RPMI8226 (cell line): ENCODE data around the gene HS6ST3.
A peak's percentile ranks its signal among the peaks of the same experiment; 100 is the strongest.
"Not testable (repeated sequence)": the region's sequence is repeated elsewhere in the genome, so short reads cannot be mapped to it uniquely, and the experiment has no call there.

ENCODE experiments used
- DNase-seq: peaks from one replicate; pipeline ENCODE4 v3.0.0-alpha.2; 2015

HS6ST3 gene

DNA sequence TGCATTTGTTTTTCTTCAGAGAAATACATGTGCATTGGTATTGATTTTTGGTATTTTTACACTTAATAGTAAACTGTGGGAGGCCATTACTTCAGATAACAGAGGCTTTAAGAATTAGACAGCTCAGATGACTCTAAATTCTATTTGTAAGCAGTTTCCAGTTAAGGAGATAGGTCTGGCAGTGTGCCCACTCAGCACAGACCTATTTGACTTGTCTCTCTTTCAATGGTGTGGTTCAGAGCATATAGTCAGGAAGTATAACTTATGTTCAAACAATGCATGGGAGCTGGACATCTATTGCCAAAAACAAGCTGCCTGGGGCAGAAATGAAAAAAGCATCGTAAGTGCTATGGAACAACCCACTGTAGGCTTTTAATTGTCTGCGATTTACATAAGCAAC is 370.7 kb downstream of the HS6ST3 start:
- peak; percentile 55 for DNase-seq

DNA sequence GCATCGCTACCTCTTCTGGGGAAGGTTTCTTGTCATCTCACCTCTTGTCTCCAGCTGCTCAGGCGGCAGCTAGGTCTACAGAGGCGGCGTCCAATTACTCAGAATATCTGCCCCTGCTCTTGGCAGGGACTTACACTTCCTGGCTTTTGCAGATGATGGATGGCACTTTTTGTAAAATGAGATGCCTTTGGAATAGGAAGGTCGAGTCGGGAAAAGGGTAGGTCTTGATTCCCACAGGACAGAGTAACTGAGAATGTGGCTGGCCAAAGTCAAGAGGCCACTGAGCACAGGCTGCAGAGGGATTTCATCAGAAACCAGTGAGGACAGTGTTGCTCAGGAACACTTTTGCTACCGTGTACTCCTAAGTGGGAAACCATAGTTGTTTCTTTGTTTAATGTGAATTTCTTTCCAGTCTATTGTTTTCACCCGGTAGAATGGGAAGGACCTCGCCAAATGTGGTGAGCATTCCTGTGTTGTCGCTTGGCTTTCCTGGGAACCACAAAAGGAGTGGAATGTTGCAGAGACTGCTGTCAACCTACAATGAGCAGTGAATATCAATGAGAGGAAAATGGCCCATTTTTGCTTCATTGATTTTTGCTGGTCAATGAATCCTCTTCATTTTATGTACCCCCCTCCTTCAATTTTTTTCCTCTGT is 383.7 kb downstream of the HS6ST3 start:
- DNase-seq: no peak

DNA sequence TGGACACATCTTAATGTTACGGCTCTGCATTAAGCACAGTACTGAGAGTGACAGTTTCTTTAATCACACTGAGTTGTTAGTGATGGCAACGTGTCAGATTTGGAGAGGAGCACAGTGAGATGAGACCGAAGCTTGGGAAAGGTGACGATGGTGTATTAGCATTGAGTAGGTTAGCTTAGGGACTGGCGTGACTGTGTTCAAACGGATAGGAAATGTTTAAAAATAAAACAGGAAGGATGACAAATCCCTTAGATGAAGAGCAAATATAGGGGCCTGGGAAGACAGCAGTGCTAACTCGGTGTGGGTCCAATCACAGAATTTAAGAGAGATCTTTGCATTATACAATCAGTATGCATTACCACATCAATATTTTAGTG is 384.3 kb downstream of the HS6ST3 start:
- no peak for DNase-seq

DNA sequence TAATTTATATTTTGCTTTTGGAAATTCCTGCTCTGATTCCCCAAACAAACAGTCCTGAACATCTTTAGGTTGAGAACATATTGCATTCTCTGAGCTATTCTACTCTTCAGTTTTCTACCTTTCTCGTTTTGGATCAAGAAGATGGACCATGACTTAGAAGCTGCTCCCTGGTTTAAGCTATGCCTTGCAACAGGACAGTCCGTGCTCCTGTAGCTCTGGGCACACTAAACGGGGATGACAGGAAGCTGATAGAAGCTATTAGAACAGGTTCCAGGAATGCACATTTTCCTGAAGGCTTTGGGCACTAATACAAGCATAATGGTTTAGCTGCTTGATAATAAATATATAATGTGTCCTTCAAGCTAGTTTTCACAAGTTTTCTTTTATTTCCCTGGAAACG is 385.2 kb downstream of the HS6ST3 start:
- DNase-seq: no peak

DNA sequence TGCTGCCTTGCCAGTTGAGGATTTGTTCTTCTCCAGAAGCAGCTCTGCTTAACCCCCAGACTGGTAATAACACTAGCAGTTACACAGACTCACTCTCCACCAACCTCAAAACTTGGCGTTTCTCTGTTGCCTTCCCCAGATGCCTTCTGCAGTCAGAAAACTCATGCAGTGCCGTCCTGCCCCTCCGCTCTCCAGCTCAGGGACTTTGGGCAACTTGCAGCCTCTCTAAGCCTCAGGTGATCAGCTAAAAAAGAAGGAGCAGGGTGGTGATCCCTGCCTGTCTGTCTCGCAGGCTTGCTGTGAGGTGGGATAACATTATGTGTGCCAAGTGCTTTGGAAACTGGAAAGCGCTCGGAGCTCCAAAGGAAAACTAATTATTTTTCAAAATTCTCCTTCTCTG is 391.6 kb downstream of the HS6ST3 start:
- no peak for DNase-seq

DNA sequence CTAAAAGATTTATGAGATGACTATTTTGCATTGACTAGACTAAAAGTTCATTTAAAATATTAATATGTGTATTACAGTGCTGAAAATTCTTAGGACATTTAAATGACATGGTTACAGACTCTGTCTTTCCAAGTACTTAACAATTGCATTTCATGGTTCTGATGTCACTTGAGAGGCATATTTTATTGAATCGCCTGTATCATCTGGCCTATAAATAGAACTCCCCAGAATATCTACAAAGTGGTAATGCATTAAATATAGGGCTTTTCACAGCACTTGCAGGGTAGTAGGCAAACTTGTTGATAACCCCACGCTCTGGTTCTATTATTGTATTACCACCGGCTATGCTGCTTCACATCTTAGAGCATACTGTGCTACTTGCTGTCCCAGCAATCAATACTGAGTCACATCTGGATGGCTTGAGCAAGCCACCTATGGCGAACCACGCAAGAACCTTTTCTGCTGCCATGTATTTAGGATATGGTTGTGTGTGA is 400.6 kb downstream of the HS6ST3 start:
- no peak for DNase-seq

DNA sequence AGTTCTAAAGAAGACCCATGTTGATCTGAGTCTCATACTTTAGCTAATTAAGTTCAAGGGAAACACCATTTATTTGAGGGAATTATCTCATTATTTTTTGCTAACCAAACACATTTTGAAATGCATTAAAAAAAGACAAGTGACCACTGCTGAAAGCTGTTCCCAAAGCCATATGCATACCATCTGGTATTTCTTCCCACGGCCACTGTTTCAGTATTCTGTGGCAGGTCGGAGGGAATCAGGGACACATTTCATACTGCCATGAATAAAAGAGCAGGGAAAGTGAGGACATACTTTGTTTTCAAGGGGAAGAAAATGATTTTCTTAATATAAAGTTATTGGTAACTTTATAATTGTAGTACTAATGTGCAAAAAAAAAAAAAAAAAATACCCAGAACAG is 401.2 kb downstream of the HS6ST3 start:
- DNase-seq: no peak

DNA sequence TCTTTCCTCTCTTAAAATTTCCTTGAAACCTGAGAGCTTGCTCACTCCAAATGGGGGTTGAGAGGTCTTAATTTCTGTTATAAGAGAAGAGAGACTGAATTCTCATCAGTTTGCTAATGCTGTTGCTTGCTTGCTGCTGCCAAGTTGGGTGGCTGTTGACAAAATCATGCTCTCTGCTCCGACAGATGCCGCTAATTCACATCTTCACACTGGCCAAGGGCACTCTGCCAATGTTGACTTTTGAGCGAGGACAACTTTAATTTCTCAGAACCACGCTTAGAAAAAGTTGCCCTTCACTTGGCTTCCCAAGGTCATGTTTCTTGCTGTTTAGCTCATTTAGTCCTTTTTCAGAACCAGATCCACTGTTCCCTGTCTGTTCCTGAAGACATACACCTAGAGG is 402.9 kb downstream of the HS6ST3 start:
- peak; percentile 7 for DNase-seq

DNA sequence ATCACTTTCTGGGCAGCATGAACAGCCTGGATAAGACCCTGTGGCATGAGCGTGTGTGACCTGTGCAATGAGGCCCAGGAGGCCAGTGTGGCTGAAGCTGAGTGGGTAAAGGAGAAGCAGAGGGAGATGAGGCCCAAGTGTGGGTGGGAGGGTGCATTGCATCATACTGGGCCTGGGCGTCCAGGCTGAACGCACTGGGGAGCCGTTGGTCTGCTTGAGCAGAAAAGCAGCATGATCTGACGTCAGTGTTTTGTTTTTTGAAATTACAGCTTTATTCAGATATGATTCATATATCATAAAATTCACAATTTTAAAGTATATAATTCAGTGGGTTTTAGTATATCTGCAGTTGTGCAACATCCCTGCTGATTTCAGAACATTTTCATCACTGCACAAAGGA is 409.7 kb downstream of the HS6ST3 start:
- no peak for DNase-seq

DNA sequence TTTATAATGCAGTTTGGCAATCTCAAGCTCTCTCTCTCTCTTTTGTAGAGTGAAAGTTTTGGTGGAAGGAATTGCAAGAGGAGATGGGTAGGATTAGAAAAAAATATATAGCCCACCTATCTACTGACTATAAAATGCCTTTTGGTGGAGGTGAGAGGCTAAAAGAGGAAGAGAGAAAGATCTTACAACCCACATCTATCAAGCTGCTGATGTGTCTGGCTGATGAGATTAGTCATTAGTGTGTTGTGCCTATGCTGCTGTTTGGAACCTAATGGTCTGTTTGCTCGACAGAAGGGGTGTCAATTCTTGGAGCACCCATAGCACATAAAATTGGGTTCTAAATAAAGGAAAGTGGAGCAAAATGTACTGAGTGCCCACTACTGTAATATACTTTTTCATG is 411.0 kb downstream of the HS6ST3 start:
- no peak for DNase-seq

DNA sequence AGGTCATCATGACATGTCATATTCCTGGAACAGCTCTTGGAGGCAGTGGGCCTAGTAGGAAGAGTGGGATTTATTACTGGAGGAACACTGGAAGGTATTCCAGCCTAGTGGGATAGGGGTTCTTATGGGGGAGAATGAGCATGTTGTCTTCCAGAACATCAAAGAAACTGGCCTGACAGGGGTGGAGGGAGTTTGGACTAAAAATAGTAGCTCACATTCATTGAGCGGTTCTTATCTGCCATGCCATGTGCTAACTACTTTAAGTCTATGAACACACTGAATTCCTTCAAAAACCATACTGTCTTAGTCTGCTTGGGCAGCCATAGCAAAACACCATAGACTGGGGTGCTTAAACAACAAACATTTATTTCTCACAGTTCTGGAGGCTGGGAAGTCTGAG is 413.6 kb downstream of the HS6ST3 start:
- no peak for DNase-seq

DNA sequence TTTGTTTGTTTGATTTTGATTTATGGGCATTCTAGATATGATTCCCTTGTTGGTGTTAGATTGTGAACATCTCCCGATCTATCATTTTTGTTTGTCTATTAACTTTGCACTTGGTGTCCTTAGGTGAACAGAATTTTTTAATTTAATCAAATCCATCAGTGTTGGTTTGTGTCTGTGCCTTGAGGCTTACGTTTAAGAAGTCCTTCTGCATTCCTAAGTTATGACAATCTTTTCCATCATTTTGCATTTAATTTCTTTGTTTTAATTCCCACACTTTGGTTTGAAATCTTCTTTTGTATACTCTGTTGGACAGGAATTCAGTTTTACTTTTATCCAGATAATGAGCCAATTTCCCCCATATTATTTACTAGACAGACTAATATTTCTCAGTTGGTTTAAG is 421.7 kb downstream of the HS6ST3 start:
- no peak for DNase-seq

DNA sequence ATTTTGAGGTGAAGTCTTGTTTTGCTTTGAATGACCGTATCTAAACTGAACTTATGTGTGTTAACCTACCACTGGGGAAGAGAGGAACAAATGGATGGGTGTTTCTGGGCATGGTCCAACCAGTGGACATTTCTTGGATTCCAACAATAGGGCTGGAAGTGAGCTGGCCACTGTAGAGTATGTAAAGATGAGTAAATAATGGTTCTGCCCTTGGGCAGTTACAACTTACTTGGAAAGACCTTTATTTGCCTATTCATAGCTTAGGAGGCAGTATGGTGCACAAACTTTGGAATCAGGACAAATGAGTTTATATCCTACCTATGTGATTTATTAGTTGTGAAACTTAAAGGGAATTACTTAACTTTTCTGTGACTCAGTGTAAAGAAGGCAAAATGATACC is 429.5 kb downstream of the HS6ST3 start:
- DNase-seq: no peak

DNA sequence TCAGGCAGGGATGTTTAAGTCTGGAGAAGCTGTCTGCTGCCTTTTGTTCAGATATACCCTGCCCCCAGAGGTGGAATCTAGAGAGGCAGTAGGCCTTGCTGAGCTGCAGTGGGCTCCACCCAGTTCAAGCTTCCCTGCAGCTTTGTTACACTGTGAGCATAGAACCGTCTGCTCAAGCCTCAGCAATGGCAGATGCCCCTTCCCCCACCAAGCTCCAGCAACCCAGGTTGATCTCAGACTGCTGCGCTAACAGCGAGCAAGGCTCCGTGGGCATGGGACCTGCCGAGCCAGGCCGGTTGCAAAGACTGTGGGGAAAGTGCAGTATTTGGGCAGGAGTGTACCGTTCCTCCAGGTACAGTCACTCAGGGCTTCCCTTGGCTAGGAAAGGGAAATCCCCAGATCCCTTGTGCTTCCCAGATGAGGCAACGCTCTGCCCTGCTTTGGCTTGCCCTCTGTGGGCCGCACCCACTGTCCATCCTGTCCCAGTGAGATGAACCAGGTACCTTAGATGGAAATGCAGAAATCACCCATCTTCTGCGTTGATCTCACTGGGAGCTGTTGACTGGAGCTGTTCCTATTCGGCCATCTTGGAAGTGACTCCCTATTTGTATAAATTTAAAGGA is 434.6 kb downstream of the HS6ST3 start:
- DNase-seq: not testable (repeated sequence)

DNA sequence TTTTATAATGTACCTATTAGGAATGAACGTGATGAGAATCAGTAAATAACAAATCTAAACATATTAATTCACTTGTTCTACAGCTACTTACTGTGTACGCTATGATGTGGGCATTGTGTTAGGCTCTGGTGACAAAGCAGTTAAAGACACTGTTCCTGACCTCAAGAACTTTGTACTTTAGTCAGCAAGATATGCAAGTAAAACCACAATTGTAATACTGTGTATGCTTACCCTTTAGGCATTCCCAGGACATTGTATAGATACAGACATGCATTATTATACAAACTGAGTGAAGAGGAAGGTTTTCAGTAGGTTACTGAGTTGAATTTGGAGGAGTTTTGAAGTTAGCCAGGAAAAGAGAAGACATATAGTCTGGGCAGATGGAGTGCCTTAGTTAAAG is 435.8 kb downstream of the HS6ST3 start:
- no peak for DNase-seq

DNA sequence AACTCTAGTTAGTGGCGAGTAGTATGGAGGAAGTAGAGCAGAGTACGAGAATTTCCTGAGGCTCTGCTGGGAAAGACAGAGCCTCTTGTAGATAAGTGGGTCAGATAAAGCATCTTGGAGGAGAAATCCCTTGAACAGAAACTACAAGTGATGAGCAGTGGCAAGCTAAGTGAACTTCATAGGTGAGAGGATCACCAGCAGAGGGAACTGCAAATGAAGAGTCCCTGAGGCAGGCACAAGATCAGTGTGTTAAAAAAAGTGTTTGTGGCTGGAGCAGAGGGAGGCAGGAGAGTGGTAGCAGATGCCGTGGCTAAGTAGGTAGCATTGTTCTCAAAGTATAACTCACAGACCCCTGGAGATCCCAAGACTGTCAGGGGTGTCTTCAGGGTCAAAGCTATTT is 437.6 kb downstream of the HS6ST3 start:
- DNase-seq: no peak

DNA sequence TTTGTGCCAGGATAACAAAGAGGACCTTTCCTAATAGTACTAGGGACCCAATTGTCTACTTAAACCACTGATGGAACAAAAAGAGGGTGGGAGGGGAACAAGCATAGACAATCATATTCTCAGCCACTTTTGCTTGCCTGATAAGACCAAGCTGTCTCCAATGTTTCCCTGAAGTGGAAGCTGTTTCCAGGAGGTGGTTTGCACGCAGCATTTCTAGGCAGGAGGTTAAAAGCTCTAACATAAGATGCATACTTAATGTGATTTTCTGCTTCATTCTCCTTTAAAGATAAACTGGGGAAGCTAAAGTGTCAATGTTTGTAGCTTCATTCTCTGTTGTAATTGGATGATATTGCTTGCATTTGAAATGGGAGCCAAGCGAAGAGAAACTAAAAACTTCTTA is 442.9 kb downstream of the HS6ST3 start:
- no peak for DNase-seq

DNA sequence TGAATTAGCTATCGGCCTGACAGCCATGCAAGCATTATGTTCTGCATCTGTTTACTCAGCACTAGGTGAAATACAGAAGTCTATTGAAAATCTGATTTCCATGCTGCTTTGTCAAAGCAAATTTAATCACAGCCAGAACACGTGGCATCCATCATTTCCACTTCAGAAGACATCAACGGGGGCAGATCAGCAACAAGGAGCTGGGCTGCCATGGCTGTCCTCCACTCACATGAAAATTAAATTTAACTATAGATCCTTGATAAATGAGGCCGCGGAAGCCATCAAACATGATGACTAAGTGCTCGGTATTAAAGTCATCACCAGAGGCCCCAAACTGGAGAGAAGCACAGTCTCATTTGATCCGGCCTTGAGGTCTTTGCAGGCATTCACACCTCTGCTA is 443.5 kb downstream of the HS6ST3 start:
- DNase-seq: no peak

DNA sequence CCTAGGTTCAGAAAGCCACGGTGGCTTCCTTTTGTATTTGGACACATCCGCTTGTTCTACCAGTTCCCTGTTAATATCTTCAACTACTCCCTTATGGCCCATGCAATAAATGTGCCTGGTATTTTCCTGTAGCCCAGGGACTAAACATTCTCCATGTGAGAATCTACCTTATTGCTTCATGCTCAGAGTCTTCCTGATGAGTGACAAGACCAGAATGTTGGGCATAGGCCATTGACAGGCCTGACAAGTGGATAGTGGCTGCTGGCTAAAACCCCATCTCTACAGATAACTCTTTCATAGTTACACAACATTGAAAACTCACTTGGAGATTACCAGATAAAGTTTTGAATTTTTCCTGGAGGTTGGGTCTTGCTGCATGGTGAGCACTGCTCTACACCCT is 449.9 kb downstream of the HS6ST3 start:
- DNase-seq: no peak

DNA sequence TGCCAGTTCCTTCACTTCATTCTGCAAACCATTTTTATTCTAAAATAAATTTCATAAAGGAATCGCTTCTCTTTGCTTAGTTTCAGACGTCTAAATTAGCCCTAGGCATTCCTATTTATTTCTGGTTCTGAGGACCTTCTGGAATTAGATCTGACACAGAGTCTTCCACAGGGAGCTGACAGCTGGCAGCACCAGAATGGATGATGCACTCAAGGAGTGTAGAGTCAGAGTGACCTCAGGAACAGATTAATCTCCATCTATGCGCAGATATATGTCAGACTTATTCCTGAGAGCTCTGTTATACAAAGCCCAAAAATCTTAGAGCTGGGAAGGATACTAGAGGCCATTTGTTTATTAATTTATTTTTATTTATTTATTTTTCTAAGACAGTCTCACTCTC is 450.8 kb downstream of the HS6ST3 start:
- DNase-seq: no peak

DNA sequence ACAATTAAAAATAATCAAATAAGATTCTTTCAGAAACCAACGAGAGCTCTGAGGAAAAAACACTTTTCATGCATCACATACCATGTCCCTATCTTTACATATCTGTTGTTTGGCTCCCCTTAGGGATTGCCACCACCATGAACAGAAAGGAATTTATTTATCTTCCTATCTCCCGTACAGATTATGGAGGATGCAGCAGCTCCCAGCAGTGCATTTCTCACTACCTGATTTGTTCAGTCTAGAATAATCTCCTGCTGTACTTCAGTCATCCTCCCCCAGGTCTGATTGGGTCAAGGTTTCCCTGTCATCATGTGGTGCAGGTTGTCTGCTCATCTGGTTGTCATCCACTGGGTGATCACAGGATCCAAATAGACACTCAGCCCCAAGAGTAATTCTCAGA is 453.1 kb downstream of the HS6ST3 start:
- no peak for DNase-seq

DNA sequence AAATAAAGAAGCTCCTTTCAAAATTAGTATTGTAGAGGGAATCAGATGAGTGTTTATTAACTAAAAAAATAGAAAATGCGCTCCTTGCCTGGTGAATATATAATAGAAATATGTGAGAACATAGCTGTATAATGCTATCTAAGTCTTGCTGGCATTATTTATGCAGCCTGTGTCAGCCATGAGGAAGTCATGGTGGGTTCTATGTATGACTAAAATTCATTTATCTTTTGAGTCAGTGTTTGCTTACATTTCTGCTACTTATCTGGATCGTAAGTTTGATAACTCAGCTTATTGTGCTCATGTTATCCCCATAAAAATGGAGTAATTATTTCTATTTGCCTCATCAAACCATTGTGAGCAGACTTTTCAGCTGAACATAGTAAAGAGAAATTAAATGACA is 455.1 kb downstream of the HS6ST3 start:
- no peak for DNase-seq

DNA sequence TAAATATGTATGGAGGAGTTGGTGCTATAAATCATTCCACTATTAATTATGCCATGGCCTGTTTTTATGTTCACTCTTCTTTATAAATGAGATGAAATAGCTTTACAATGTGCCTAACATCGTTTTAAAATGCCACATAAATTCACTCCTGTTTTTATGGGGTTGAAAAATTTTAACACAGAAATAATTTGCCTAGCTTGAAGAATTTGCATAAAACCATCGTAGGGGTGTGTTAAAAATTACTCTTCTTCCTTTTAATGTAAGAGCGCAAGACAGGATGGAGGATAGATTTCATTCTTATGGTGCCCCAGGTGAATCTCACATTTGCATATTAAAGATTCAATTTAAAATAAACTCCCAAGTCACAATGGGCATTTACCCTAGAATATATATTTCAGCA is 456.6 kb downstream of the HS6ST3 start:
- DNase-seq: no peak

DNA sequence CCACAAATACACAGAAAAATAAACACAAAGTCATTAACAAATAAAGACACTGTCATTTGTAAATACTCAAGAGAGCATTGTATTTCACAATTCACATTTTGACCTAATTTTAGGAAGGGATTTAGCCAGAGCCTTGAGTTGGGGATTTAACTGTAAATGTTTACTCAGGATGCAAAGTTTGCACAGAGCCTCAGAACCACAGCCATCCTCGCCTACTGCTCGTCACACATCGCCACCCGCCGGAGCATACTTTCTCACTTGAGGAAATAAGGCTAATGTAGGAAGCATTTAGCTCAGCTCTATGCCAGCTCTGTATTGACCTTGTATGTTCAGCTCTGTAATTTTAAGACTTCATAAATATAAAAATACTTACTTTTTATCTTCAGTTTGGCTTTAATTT is 461.6 kb downstream of the HS6ST3 start:
- DNase-seq: no peak

DNA sequence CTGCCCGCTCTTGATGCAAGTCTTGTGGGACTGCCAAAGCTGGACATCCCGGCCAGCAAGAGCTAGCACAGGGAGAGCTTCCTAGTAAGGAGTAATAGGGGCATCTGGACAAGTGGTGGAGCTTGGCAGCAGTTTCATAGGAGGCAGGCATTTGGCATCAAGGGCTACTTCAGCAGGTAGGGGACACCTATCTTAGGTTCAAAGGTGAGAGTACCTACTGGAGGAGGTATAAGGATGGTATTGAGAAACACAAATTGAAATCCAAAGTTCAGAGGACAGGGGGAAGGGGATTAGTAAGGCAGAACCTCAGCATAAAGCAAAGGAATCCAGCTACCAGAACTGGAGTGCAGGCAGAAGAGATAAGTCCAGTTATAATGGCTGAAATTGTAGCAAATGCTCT is 462.7 kb downstream of the HS6ST3 start:
- no peak for DNase-seq
